ENCODE results near the gene ZNF155.

Gene ZNF155

GRCh38 chr19:44005973-44006372 is 22.0 kb downstream of the ZNF155 start:
- DNase-seq, result no peak

GRCh38 chr19:44007473-44007872 is 23.5 kb downstream of the ZNF155 start:
- no peak for DNase-seq

- DNase-seq, result no peak
Measured at GRCh38 chr19:44010468-44010867, 26.5 kb downstream of the ZNF155 start.

GRCh38 chr19:44019498-44019897 is 35.5 kb downstream of the ZNF155 start:
- no peak for DNase-seq

- no peak for DNase-seq
Measured at GRCh38 chr19:44021221-44021620, 37.2 kb downstream of the ZNF155 start.

GRCh38 chr19:44024900-44025216 is 40.9 kb downstream of the ZNF155 start:
- DNase-seq, result no peak

- peak; percentile 61 for DNase-seq
Measured at GRCh38 chr19:44025217-44025936, 41.4 kb downstream of the ZNF155 start, which contains the start of gene ZNF222. ZNF222 (plus strand) TSS chr19:44025379; CDS start chr19:44025437, 58 bp downstream.

- DNase-seq, result no peak
Measured at GRCh38 chr19:44026622-44027021, 42.6 kb downstream of the ZNF155 start.

GRCh38 chr19:44032001-44032610 is 48.1 kb downstream of the ZNF155 start:
- DNase-seq, result no peak

GRCh38 chr19:44042147-44042546 is 58.2 kb downstream of the ZNF155 start:
- no peak for DNase-seq

Data from NCI-H2227 treated with DMSO at 0.1 percent for 48 hours (cell line).